SK-N-SH treated with all-trans-retinoic acid at 6 μM for 48 hours (cell line): Measurements from ENCODE around the gene GFI1B.

Experiments used
- ATAC-seq: fragments of 200-7000 bp; cut with Tn5 transposase; 3 replicates; pipeline ENCODE4 v1.9.1; 2020; ENCODE audit warnings: mild to moderate bottlenecking, moderate library complexity
- ARNTL ChIP-seq: fragments of 450-650 bp; formaldehyde crosslinking; IDR thresholded peaks from 2 replicates; pipeline ENCODE4 v1.5.0; 2020; ENCODE audit warnings: low read depth, mild to moderate bottlenecking, moderate library complexity, borderline replicate concordance
- CSDC2 ChIP-seq: fragments of 250-450 bp; sonication (Bioruptor Pico); IDR thresholded peaks from 2 replicates; pipeline ENCODE4 v1.5.0; 2020; ENCODE audit warnings: mild to moderate bottlenecking, moderate library complexity
- GLIS3 ChIP-seq: fragments of 250-450 bp; sonication (Bioruptor Pico); IDR thresholded peaks from 2 replicates; pipeline ENCODE4 v1.5.0; 2020; ENCODE audit warnings: mild to moderate bottlenecking, moderate library complexity
- OSR1 ChIP-seq: fragments of 250-450 bp; sonication (Bioruptor Pico); IDR thresholded peaks from 2 replicates; pipeline ENCODE4 v1.8.0; 2022; ENCODE audit warnings: moderate library complexity, mild to moderate bottlenecking, inconsistent platforms
- PPARA ChIP-seq: fragments of 250-450 bp; sonication (Bioruptor Pico); IDR thresholded peaks from 2 replicates; pipeline ENCODE4 v1.5.0; 2020; ENCODE audit warnings: mild to moderate bottlenecking, borderline replicate concordance
- RARB ChIP-seq: fragments of 250-450 bp; sonication (Bioruptor Pico); IDR thresholded peaks from 2 replicates; pipeline ENCODE4 v1.8.0; 2021; ENCODE audit warnings: mild to moderate bottlenecking, moderate library complexity
- SNAI2 ChIP-seq: fragments of 250-450 bp; sonication (Bioruptor Pico); IDR thresholded peaks from 2 replicates; pipeline ENCODE4 v1.5.0; 2020; ENCODE audit warnings: mild to moderate bottlenecking, moderate library complexity
- TCF4 ChIP-seq: fragments of 250-450 bp; sonication (Bioruptor Pico); IDR thresholded peaks from 2 replicates; pipeline ENCODE4 v1.8.0; 2021; ENCODE audit warnings: mild to moderate bottlenecking, moderate library complexity, borderline replicate concordance
- TOX ChIP-seq: fragments of 250-450 bp; sonication (Bioruptor Pico); IDR thresholded peaks from 2 replicates; pipeline ENCODE4 v1.8.0; 2021; ENCODE audit warnings: mild to moderate bottlenecking, moderate library complexity, borderline replicate concordance
- ZC3H10 ChIP-seq: fragments of 250-450 bp; sonication (Bioruptor Pico); IDR thresholded peaks from 2 replicates; pipeline ENCODE4 v1.5.1; 2021; ENCODE audit warnings: mild to moderate bottlenecking, moderate library complexity
- ZFP3 ChIP-seq: fragments of 250-450 bp; sonication (Bioruptor Pico); IDR thresholded peaks from 2 replicates; pipeline ENCODE4 v1.5.0; 2020; ENCODE audit warnings: mild to moderate bottlenecking, moderate library complexity
- ZFP30 ChIP-seq: fragments of 450-650 bp; formaldehyde crosslinking; IDR thresholded peaks from 2 replicates; pipeline ENCODE4 v1.5.0; 2022; ENCODE audit warnings: mild to moderate bottlenecking, moderate library complexity
- ZNF8 ChIP-seq: fragments of 450-650 bp; formaldehyde crosslinking; IDR thresholded peaks from 2 replicates; pipeline ENCODE4 v1.5.0; 2020; ENCODE audit warnings: mild to moderate bottlenecking, moderate library complexity
- TF ChIP-seq, protein P1 (sequence below): fragments of 250-450 bp; sonication (Bioruptor Pico); IDR thresholded peaks from 2 replicates; pipeline ENCODE4 v1.5.0; 2020; ENCODE audit warnings: mild to moderate bottlenecking, moderate library complexity
- TF ChIP-seq, protein P2 (sequence below): fragments of 250-450 bp; sonication (Bioruptor Pico); IDR thresholded peaks from 2 replicates; pipeline ENCODE4 v1.8.0; 2021; ENCODE audit warnings: low read depth, mild to moderate bottlenecking, moderate library complexity, borderline replicate concordance
- TF ChIP-seq, protein P3 (sequence below): fragments of 250-450 bp; sonication (Bioruptor Pico); IDR thresholded peaks from 2 replicates; pipeline ENCODE4 v1.5.1; 2020; ENCODE audit warnings: low read depth, mild to moderate bottlenecking, moderate library complexity
- TF ChIP-seq, protein P4 (sequence below): fragments of 250-450 bp; sonication (Bioruptor Pico); IDR thresholded peaks from 2 replicates; pipeline ENCODE4 v1.5.1; 2021; ENCODE audit warnings: mild to moderate bottlenecking, moderate library complexity

GFI1B gene

DNA sequence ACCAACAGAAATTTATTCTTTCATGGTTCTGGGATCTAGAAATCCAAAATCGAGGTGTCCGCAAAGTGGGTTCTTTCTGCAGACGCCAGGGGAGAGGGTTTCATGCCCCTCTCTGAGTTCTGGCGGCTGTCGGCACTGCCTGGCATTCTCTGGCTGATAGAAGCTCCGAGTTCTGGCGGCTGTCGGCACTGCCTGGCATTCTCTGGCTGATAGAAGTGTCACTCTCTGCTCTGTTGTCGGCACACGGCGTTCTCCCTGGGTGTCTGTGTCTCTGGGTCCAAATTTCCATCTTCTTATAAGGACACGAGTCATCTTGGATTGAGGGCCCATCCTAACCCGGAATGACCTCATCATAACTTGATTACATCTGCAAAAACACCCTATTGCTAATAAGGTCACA lies 7.6 kb downstream of the GFI1B start:
- no peak for ATAC-seq
- no peak for TF ChIP-seq ZFP3 (CRISPR knock-in tag)
- TF ChIP-seq, protein P1, sequence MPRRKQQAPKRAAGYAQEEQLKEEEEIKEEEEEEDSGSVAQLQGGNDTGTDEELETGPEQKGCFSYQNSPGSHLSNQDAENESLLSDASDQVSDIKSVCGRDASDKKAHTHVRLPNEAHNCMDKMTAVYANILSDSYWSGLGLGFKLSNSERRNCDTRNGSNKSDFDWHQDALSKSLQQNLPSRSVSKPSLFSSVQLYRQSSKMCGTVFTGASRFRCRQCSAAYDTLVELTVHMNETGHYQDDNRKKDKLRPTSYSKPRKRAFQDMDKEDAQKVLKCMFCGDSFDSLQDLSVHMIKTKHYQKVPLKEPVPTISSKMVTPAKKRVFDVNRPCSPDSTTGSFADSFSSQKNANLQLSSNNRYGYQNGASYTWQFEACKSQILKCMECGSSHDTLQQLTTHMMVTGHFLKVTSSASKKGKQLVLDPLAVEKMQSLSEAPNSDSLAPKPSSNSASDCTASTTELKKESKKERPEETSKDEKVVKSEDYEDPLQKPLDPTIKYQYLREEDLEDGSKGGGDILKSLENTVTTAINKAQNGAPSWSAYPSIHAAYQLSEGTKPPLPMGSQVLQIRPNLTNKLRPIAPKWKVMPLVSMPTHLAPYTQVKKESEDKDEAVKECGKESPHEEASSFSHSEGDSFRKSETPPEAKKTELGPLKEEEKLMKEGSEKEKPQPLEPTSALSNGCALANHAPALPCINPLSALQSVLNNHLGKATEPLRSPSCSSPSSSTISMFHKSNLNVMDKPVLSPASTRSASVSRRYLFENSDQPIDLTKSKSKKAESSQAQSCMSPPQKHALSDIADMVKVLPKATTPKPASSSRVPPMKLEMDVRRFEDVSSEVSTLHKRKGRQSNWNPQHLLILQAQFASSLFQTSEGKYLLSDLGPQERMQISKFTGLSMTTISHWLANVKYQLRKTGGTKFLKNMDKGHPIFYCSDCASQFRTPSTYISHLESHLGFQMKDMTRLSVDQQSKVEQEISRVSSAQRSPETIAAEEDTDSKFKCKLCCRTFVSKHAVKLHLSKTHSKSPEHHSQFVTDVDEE (CRISPR knock-in tag) = no peak

DNA sequence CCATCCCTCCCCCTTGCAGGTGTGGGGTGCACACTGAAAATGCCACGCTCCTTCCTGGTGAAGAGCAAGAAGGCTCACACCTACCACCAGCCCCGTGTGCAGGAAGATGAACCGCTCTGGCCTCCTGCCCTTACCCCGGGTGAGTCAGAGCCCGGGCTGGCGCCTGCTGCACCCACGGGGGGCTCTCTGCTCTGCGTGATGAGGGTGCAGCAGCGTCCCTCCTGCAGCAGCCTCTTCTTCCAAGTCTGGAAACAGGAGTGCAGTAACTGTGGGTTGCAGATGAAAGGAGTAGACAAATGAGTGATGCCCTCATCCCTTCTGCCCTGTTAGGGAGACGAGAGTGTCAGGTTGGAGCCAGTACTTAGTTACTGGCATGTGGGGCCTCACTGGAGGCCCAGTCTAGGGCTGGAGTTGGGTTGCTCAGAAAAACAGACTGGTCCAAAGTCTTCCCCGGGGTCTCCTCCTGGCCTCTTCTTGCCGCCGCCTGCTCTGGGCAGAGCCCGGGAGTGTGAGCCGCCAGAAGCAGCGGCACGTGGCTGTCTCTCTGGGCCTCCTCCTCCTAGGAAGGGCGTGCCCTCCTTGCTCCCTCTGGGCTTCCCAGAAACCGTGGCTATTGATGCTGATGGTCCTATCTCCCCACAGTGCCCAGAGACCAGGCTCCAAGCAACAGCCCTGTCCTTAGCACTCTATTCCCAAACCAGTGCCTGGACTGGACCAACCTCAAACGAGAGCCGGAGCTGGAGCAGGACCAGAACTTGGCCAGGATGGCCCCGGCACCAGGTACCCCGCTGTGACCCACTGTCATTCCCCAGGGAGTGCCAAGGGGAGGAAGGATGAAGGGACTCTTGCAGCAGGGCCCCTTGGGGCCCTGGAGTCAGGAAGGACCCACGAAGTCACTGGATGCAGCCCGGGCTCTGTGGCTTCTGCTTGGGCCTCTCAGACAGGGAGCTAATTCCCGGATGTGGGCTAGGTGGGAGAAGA lies 8.4 kb downstream of the GFI1B start:
- peak; percentile 57 for ATAC-seq
- TF ChIP-seq ZC3H10 (CRISPR knock-in tag) (no peak), RARB (no peak), ZFP30 (CRISPR knock-in tag) (no peak), TOX (CRISPR knock-in tag) (no peak)
- TF ChIP-seq, all 23 proteins: peak for 0

DNA sequence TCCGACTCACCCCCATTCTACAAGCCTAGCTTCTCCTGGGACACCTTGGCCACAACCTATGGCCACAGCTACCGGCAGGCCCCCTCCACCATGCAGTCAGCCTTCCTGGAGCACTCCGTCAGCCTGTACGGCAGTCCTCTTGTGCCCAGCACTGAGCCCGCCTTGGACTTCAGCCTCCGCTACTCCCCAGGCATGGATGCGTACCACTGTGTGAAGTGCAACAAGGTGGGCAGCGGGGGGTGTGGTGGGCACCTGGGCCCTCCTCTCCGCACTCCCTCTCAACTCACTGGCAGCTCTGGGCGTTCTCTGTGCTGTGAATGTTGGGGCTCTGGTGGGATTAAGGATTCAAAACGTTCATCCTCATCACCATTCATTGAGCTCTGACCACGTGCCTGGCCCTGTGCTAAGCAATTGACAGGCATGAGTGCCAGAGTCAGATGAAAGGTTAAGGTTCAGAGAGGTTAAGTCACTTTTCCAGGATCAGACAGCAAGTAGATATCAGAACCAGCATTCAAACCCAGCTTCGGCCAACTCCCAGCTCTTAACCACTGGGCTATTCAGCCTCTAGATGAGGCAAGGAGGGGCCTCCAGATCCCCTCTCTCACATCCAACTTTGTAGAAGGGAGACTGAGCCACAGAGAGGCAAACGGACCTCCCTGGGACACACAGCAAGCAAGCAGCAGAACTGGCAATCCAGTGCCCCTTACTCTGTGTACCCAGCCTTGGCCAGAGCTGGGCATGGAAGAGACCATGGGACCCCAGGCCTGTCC lies 9.9 kb downstream of the GFI1B start:
- no peak for TF ChIP-seq TCF4
- TF ChIP-seq, protein P2, sequence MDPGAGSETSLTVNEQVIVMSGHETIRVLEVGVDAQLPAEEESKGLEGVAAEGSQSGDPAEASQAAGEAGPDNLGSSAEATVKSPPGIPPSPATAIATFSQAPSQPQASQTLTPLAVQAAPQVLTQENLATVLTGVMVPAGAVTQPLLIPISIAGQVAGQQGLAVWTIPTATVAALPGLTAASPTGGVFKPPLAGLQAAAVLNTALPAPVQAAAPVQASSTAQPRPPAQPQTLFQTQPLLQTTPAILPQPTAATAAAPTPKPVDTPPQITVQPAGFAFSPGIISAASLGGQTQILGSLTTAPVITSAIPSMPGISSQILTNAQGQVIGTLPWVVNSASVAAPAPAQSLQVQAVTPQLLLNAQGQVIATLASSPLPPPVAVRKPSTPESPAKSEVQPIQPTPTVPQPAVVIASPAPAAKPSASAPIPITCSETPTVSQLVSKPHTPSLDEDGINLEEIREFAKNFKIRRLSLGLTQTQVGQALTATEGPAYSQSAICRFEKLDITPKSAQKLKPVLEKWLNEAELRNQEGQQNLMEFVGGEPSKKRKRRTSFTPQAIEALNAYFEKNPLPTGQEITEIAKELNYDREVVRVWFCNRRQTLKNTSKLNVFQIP (CRISPR knock-in tag) = no peak
- no peak for TF ChIP-seq CSDC2 (CRISPR knock-in tag)
- no peak for TF ChIP-seq SNAI2 (CRISPR knock-in tag)
- no peak for TF ChIP-seq ZFP3 (CRISPR knock-in tag)
- TF ChIP-seq, protein P3, sequence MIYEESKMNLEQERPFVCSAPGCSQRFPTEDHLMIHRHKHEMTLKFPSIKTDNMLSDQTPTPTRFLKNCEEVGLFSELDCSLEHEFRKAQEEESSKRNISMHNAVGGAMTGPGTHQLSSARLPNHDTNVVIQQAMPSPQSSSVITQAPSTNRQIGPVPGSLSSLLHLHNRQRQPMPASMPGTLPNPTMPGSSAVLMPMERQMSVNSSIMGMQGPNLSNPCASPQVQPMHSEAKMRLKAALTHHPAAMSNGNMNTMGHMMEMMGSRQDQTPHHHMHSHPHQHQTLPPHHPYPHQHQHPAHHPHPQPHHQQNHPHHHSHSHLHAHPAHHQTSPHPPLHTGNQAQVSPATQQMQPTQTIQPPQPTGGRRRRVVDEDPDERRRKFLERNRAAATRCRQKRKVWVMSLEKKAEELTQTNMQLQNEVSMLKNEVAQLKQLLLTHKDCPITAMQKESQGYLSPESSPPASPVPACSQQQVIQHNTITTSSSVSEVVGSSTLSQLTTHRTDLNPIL = no peak
- TF ChIP-seq PPARA = no peak
- TF ChIP-seq ARNTL = no peak
- no peak for TF ChIP-seq GLIS3
- TF ChIP-seq ZNF8 (CRISPR knock-in tag) = no peak
- TF ChIP-seq, protein P1 (CRISPR knock-in tag) = no peak
- TF ChIP-seq, protein P4, sequence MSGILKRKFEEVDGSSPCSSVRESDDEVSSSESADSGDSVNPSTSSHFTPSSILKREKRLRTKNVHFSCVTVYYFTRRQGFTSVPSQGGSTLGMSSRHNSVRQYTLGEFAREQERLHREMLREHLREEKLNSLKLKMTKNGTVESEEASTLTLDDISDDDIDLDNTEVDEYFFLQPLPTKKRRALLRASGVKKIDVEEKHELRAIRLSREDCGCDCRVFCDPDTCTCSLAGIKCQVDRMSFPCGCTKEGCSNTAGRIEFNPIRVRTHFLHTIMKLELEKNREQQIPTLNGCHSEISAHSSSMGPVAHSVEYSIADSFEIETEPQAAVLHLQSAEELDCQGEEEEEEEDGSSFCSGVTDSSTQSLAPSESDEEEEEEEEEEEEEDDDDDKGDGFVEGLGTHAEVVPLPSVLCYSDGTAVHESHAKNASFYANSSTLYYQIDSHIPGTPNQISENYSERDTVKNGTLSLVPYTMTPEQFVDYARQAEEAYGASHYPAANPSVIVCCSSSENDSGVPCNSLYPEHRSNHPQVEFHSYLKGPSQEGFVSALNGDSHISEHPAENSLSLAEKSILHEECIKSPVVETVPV (CRISPR knock-in tag) = no peak
- ATAC-seq = no peak

DNA sequence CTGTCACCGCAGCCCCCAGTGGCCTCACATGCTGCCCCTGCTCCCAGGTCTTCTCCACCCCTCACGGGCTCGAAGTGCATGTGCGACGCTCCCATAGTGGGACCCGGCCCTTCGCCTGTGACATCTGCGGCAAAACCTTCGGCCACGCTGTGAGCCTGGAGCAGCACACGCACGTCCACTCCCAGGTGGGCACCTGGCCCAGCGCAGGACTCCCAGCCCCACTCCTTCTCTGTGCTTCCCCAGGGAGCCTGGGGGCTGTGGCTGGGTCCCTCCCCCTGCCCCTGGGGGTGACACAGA lies 10.5 kb downstream of the GFI1B start:
- no peak for ATAC-seq
- TF ChIP-seq ZFP30 (CRISPR knock-in tag) (no peak), SNAI2 (CRISPR knock-in tag) (no peak), PPARA (no peak), OSR1 (CRISPR knock-in tag) (no peak)
- TF ChIP-seq, protein P4 (CRISPR knock-in tag) = no peak
- TF ChIP-seq, protein P2 (CRISPR knock-in tag) = no peak
- TF ChIP-seq, protein P3 = no peak
